HL-60 (cell line): ENCODE data around the gene BCL2L1.

ENCODE experiments used
- DNase-seq, 2 experiments: peaks; one replicate each; pipeline ENCODE4 v3.0.0-alpha.2; 2010 to 2020; ENCODE audit warnings: low read depth in 1 of 2, low spot score in 1 of 2
- H3K27ac ChIP-seq: fragments of 250-450 bp; sonication (Bioruptor Pico); replicated peaks from 2 replicates; pipeline ENCODE4 v1.5.1; 2020; ENCODE audit warnings: mild to moderate bottlenecking, moderate library complexity
- H3K27me3 ChIP-seq: fragments of 250-450 bp; sonication (Bioruptor Pico); 2 replicates; pipeline ENCODE4 v1.5.1; 2021; ENCODE audit warnings: mild to moderate bottlenecking, moderate library complexity; ENCODE audit not compliant: insufficient read depth, poor library complexity, severe bottlenecking
- H3K4me3 ChIP-seq: replicated peaks from 2 replicates; pipeline ENCODE4 v1.5.1; 2011; ENCODE audit warnings: mild to moderate bottlenecking, control low read depth, low read length; ENCODE audit not compliant: insufficient read depth
- CTCF ChIP-seq: IDR thresholded peaks from one replicate; pipeline ENCODE4 v1.5.1; 2011; ENCODE audit warnings: low read length, control low read depth, inconsistent platforms; ENCODE audit not compliant: insufficient read depth
- GABPA ChIP-seq: IDR thresholded peaks from 2 replicates; pipeline ENCODE4 v1.6.1; 2012; ENCODE audit warnings: low read depth
- POLR2AphosphoS5 ChIP-seq: IDR thresholded peaks from 2 replicates; pipeline ENCODE4 v1.6.1; 2012; ENCODE audit warnings: low read depth
- REST ChIP-seq: IDR thresholded peaks from 2 replicates; pipeline ENCODE4 v1.6.1; 2012; ENCODE audit warnings: low read depth; ENCODE audit not compliant: insufficient replicate concordance
- SPI1 ChIP-seq: IDR thresholded peaks from 2 replicates; pipeline ENCODE4 v1.6.1; 2012; ENCODE audit warnings: low read depth, mild to moderate bottlenecking, borderline replicate concordance

BCL2L1 gene

GRCh38 chr20:31695849-31696804 lies 26.5 kb downstream of the BCL2L1 start:
- no peak overlapping the region for H3K4me3 ChIP-seq
- TF ChIP-seq GABPA: no peak
- no peak for TF ChIP-seq POLR2AphosphoS5
- no peak for TF ChIP-seq REST
- TF ChIP-seq CTCF: no peak
- TF ChIP-seq SPI1: no peak
- no peak for DNase-seq
- no peaks in the 10 kb centered on the region for H3K27me3 ChIP-seq
- no peak overlapping the region for H3K27ac ChIP-seq

GRCh38 chr20:31694842-31695593 lies 27.6 kb downstream of the BCL2L1 start:
- Histone ChIP-seq H3K27me3 (no peaks in the 10 kb centered on the region), H3K4me3 (no peak overlapping the region), H3K27ac (no peak overlapping the region)
- DNase-seq: no peak
- TF ChIP-seq CTCF: no peak
- no peak for TF ChIP-seq SPI1
- no peak for TF ChIP-seq GABPA
- no peak for TF ChIP-seq POLR2AphosphoS5
- TF ChIP-seq REST: no peak

GRCh38 chr20:31693987-31694661 lies 28.5 kb downstream of the BCL2L1 start:
- no peak overlapping the region for H3K27ac ChIP-seq
- DNase-seq: no peak
- TF ChIP-seq POLR2AphosphoS5 (no peak), SPI1 (no peak), REST (no peak), GABPA (no peak), CTCF (no peak)

More at GRCh38 chr20:31693987-31694661, 28.5 kb downstream of the BCL2L1 start:
- no peak overlapping the region for H3K4me3 ChIP-seq
- no peaks in the 10 kb centered on the region for H3K27me3 ChIP-seq
